OCI-LY3 (cell line): ENCODE results near the gene FKBP5.

Source experiments
- CTCF ChIP-seq: fragments of 200-600, 300-600 bp; sonication (generic); IDR thresholded peaks from 2 replicates; pipeline ENCODE4 v1.5.1; 2014; ENCODE audit warnings: antibody characterized with exemption, low read length, low read depth
- EZH2phosphoT487 ChIP-seq: fragments of 200-600 bp; shearing (Covaris generic); IDR thresholded peaks from 2 replicates; pipeline ENCODE4 v1.6.1; 2018; ENCODE audit warnings: antibody characterized with exemption, mixed run types, low read depth

GRCh38 chr6:35610830-35611229 lies 77.9 kb downstream of the FKBP5 start:
- TF ChIP-seq CTCF (no peak), EZH2phosphoT487 (no peak)
